SU-DHL-6 (cell line): ENCODE results near the gene FKBP9.
"Not testable (repeated sequence)": the region's sequence is repeated elsewhere in the genome, so short reads cannot be mapped to it uniquely, and the experiment has no call there.

Source experiments
- CTCF ChIP-seq: fragments of 200-600 bp; sonication (generic); IDR thresholded peaks from one replicate; pipeline ENCODE4 v1.5.1; 2017; ENCODE audit warnings: antibody characterized with exemption, mild to moderate bottlenecking, low read length, moderate library complexity; ENCODE audit not compliant: insufficient read depth, poor library complexity, severe bottlenecking
- EZH2phosphoT487 ChIP-seq: fragments of 200-600 bp; sonication (generic), shearing (Covaris generic); conservative IDR thresholded peaks from 2 replicates; pipeline ENCODE4 v1.6.1; 2018; ENCODE audit warnings: mild to moderate bottlenecking, antibody characterized with exemption, low read length, moderate library complexity, mixed read lengths

GRCh38 chr7:32991975-32992700 lies 34.9 kb downstream of the FKBP9 start:
- not testable (repeated sequence) for TF ChIP-seq CTCF, EZH2phosphoT487
